ENCODE results near the gene NT5M. TPM values are rescaled to one million over a fixed set of nuclear protein-coding genes. Genes with fewer than 3 reads are reported as not detected.

The NT5M gene
- polyA plus RNA-seq, 1 donor = 3.1 TPM

GRCh38 chr17:17321356-17322025, 18.3 kb downstream of the NT5M start:
- Histone ChIP-seq H3K27ac (ENCODE audit: low read length) (no peak overlapping the region), H3K9me3 (ENCODE audit: control insufficient read depth, low read depth, low read length) (no peaks in the 10 kb centered on the region), H3K36me3 (ENCODE audit: control insufficient read depth, insufficient read depth, low read length) (no peaks in the 10 kb centered on the region), H3K27me3 (ENCODE audit: control insufficient read depth, insufficient read depth, low read length) (no peaks in the 10 kb centered on the region), H3K4me3 (ENCODE audit: low read length) (no peak overlapping the region), H3K4me1 (ENCODE audit: control insufficient read depth, insufficient read depth, low read length) (no peaks in the 10 kb centered on the region)
- no peak for DNase-seq
- 85% methylated on average over 4 of the region's 11 CpGs for WGBS (ENCODE audit: insufficient coverage, low lambda C conversion rate)

DNA sequence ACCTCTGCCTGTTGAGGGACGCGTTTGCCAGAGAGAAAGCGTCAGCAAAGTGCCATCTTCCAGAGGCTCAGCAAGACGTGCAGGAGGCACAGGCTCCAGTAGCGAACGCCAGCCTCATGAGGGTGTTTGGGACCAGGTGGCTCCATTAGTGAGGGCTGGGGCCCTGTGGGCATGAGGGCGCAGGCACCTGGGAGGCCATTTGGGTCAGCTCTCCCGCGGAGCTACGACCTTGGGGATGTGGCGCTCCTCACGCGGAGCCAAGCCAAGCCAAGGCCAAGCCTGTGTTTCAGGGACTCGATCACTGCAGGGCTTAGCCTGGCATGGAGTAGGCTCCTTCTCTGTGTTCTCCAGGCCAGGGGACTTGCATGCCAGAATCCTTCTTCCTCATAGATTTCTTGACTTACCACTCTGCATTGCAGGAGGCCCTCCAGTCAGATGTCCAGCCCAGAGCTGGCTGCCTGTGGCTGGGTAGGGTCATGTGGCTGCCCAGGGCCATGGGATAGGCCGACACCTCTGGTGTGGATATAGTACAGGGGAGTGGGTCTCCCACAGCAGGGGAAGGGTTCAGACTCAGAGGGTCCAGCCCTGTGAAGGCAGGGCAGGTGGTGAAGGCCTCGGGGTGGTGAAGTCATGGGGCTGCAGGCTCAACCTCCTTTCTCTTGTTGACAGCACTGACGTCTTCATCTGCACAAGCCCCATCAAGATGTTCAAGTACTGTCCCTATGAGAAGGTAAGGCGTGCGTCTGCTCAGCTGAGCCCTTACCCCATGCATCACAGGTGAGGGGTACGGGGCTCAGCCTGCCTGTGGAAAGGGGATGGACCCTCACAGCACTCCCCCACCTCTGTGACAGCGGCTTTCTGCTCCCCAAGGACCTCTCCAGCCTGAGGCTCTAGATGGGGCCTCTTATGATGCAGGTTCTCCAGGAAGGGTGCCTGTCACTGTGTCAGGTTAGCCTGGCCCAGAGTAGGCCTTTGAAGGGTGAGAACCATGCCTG, 19.6 kb downstream of the NT5M start:
- H3K4me1 ChIP-seq (ENCODE audit: control insufficient read depth, insufficient read depth, low read length) = no peaks in the 10 kb centered on the region
- H3K27ac ChIP-seq (ENCODE audit: low read length) = no peak overlapping the region
- H3K9me3 ChIP-seq (ENCODE audit: control insufficient read depth, low read depth, low read length) = no peaks in the 10 kb centered on the region
- no CpG with 5 or more reads among the region's 21 CpGs for WGBS (ENCODE audit: insufficient coverage, low lambda C conversion rate)
- H3K36me3 ChIP-seq (ENCODE audit: control insufficient read depth, insufficient read depth, low read length) = no peaks in the 10 kb centered on the region
- DNase-seq = no peak
- no peaks in the 10 kb centered on the region for H3K27me3 ChIP-seq (ENCODE audit: control insufficient read depth, insufficient read depth, low read length)
- no peak overlapping the region for H3K4me3 ChIP-seq (ENCODE audit: low read length)

DNA sequence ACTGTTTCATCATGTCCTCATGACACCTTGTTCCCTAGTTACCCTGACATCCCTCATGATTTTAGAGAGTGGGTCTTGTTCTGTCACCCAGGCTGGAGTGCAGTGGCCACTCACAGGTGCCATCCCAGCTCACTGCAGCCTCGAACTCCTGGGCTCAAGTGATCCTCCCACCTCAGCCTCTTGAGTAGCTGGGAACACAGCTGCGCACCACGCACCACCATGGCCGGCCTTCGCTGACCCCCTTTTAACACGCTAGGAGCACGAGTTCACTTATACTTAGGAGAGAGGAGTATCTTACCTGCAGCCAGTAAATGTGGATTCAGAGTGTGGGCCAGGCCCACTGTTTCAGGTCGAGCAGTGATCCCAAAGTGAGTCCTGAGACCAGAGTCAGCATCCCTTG, 21.4 kb downstream of the NT5M start:
- DNase-seq = no peak
- Histone ChIP-seq H3K9me3 (ENCODE audit: control insufficient read depth, low read depth, low read length) (no peaks in the 10 kb centered on the region), H3K4me1 (ENCODE audit: control insufficient read depth, insufficient read depth, low read length) (no peaks in the 10 kb centered on the region), H3K4me3 (ENCODE audit: low read length) (no peak overlapping the region), H3K27me3 (ENCODE audit: control insufficient read depth, insufficient read depth, low read length) (no peaks in the 10 kb centered on the region), H3K27ac (ENCODE audit: low read length) (no peak overlapping the region), H3K36me3 (ENCODE audit: control insufficient read depth, insufficient read depth, low read length) (no peaks in the 10 kb centered on the region)
- no CpG with 5 or more reads among the region's 8 CpGs for WGBS (ENCODE audit: insufficient coverage, low lambda C conversion rate)

DNA sequence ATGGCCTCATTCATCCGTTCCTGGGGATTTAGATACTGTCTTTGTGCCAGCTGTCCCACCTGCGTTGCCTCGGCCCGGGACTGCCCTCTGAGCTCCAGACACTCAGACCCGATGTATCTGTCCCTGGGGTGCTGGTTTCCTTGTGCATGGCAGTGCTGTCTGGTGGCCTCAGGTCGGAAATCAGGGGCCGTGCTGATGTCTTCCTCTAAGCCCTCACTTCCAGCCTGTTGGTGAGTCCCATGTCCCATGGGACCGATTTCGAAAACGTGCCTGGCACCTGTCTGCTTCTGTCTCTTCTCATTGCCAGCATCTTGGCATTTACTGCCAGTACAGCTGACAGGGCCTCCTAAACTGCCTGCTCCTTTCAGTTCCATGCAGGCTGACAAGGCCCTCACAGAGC, 22.1 kb downstream of the NT5M start:
- Histone ChIP-seq H3K27me3 (ENCODE audit: control insufficient read depth, insufficient read depth, low read length) (no peaks in the 10 kb centered on the region), H3K4me1 (ENCODE audit: control insufficient read depth, insufficient read depth, low read length) (no peaks in the 10 kb centered on the region), H3K27ac (ENCODE audit: low read length) (no peak overlapping the region), H3K36me3 (ENCODE audit: control insufficient read depth, insufficient read depth, low read length) (no peaks in the 10 kb centered on the region), H3K9me3 (ENCODE audit: control insufficient read depth, low read depth, low read length) (no peaks in the 10 kb centered on the region), H3K4me3 (ENCODE audit: low read length) (no peak overlapping the region)
- no CpG with 5 or more reads among the region's 10 CpGs for WGBS (ENCODE audit: insufficient coverage, low lambda C conversion rate)
- DNase-seq = no peak

GRCh38 chr17:17325816-17326215, 22.6 kb downstream of the NT5M start:
- Histone ChIP-seq H3K4me1 (ENCODE audit: control insufficient read depth, insufficient read depth, low read length) (no peaks in the 10 kb centered on the region), H3K27me3 (ENCODE audit: control insufficient read depth, insufficient read depth, low read length) (no peaks in the 10 kb centered on the region), H3K4me3 (ENCODE audit: low read length) (no peak overlapping the region), H3K36me3 (ENCODE audit: control insufficient read depth, insufficient read depth, low read length) (no peaks in the 10 kb centered on the region), H3K9me3 (ENCODE audit: control insufficient read depth, low read depth, low read length) (no peaks in the 10 kb centered on the region), H3K27ac (ENCODE audit: low read length) (no peak overlapping the region)
- DNase-seq = no peak
- no CpG with 5 or more reads among the region's 9 CpGs for WGBS (ENCODE audit: insufficient coverage, low lambda C conversion rate)

GRCh38 chr17:17326275-17326875, 23.2 kb downstream of the NT5M start:
- no peaks in the 10 kb centered on the region for H3K4me1 ChIP-seq (ENCODE audit: control insufficient read depth, insufficient read depth, low read length)
- no peak for DNase-seq
- no CpG with 5 or more reads among the region's 13 CpGs for WGBS (ENCODE audit: insufficient coverage, low lambda C conversion rate)
- H3K4me3 ChIP-seq (ENCODE audit: low read length) = no peak overlapping the region
- H3K9me3 ChIP-seq (ENCODE audit: control insufficient read depth, low read depth, low read length) = no peaks in the 10 kb centered on the region
- no peaks in the 10 kb centered on the region for H3K36me3 ChIP-seq (ENCODE audit: control insufficient read depth, insufficient read depth, low read length)
- no peak overlapping the region for H3K27ac ChIP-seq (ENCODE audit: low read length)
- H3K27me3 ChIP-seq (ENCODE audit: control insufficient read depth, insufficient read depth, low read length) = no peaks in the 10 kb centered on the region

- no peak overlapping the region for H3K4me3 ChIP-seq (ENCODE audit: low read length)
- H3K27me3 ChIP-seq (ENCODE audit: control insufficient read depth, insufficient read depth, low read length) = no peaks in the 10 kb centered on the region
- H3K4me1 ChIP-seq (ENCODE audit: control insufficient read depth, insufficient read depth, low read length) = no peaks in the 10 kb centered on the region
- DNase-seq = no peak
- no CpG with 5 or more reads among the region's 8 CpGs for WGBS (ENCODE audit: insufficient coverage, low lambda C conversion rate)
- H3K27ac ChIP-seq (ENCODE audit: low read length) = no peak overlapping the region
- H3K36me3 ChIP-seq (ENCODE audit: control insufficient read depth, insufficient read depth, low read length) = no peaks in the 10 kb centered on the region
- no peaks in the 10 kb centered on the region for H3K9me3 ChIP-seq (ENCODE audit: control insufficient read depth, low read depth, low read length)
Measured at GRCh38 chr17:17328251-17328650, 25.1 kb downstream of the NT5M start.

DNA sequence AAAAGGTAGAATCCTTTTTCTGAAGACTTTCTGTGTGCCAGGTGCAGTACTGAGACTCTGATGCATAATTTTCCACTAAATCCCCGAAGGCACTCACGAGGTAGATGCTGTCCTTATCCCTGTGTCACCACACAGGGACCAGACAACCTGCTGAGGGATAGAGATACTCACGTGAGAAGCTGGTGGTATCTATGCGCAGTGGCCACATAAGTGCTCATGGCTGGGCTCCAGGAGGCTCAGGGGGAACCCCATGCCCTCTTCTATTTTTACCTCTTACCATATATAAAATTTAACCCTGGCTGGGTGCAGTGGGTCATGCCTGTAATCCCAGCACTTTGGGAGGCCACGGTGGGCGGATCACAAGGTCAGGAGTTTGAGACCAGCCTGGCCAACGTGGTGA, 38.3 kb downstream of the NT5M start:
- Histone ChIP-seq H3K4me3 (ENCODE audit: low read length) (no peak overlapping the region), H3K36me3 (ENCODE audit: control insufficient read depth, insufficient read depth, low read length) (no peaks in the 10 kb centered on the region), H3K27me3 (ENCODE audit: control insufficient read depth, insufficient read depth, low read length) (no peaks in the 10 kb centered on the region), H3K4me1 (ENCODE audit: control insufficient read depth, insufficient read depth, low read length) (no peaks in the 10 kb centered on the region), H3K9me3 (ENCODE audit: control insufficient read depth, low read depth, low read length) (no peaks in the 10 kb centered on the region), H3K27ac (ENCODE audit: low read length) (no peak overlapping the region)
- DNase-seq = no peak
- WGBS (ENCODE audit: insufficient coverage, low lambda C conversion rate) = no CpG with 5 or more reads among the region's 7 CpGs

- Histone ChIP-seq H3K4me3 (ENCODE audit: low read length) (no peak overlapping the region), H3K27ac (ENCODE audit: low read length) (no peak overlapping the region), H3K4me1 (ENCODE audit: control insufficient read depth, insufficient read depth, low read length) (no peaks in the 10 kb centered on the region), H3K9me3 (ENCODE audit: control insufficient read depth, low read depth, low read length) (no peaks in the 10 kb centered on the region), H3K36me3 (ENCODE audit: control insufficient read depth, insufficient read depth, low read length) (no peaks in the 10 kb centered on the region), H3K27me3 (ENCODE audit: control insufficient read depth, insufficient read depth, low read length) (no peaks in the 10 kb centered on the region)
- 67% methylated on average over 3 of the region's 17 CpGs for WGBS (ENCODE audit: insufficient coverage, low lambda C conversion rate)
- DNase-seq = no peak
Measured at GRCh38 chr17:17342242-17342945, 39.2 kb downstream of the NT5M start.

DNA sequence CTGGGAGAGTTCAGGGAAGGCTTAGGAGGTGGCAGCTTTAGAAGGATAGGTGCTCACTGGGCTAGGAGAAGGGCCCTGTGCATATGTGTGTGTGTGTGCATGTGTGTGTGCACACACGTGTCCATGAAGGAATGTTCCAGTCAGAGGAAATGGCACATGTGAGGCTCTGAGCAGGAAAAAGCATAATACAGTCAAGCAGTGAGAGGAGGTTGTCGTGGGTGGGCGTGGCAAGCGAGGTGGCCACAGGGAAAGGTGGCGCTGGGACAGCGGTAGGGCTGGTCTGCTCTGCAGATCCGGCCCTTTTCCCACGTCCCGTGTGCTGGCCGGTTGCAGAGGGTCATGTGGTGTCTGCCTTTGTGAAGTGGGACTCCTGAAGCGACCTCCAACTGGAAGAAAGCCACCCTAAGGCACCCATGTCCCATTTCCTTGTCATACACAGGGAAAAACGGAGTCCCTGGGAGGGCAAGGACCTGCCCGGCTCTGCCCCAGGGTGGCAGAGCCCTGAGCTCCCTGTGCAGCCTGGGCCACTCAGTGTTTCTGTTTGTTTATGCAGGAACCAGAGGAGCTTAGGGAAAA, 40.1 kb downstream of the NT5M start:
- WGBS (ENCODE audit: insufficient coverage, low lambda C conversion rate) = 86% methylated on average over 1 of the region's 13 CpGs
- no peaks in the 10 kb centered on the region for H3K36me3 ChIP-seq (ENCODE audit: control insufficient read depth, insufficient read depth, low read length)
- DNase-seq = no peak

More for the DNA sequence above, 40.1 kb downstream of the NT5M start:
- Histone ChIP-seq H3K27me3 (ENCODE audit: control insufficient read depth, insufficient read depth, low read length) (no peaks in the 10 kb centered on the region), H3K27ac (ENCODE audit: low read length) (no peak overlapping the region), H3K9me3 (ENCODE audit: control insufficient read depth, low read depth, low read length) (no peaks in the 10 kb centered on the region), H3K4me3 (ENCODE audit: low read length) (no peak overlapping the region), H3K4me1 (ENCODE audit: control insufficient read depth, insufficient read depth, low read length) (no peaks in the 10 kb centered on the region)

Data from large intestine (tissue), 3 donors.